H1 (cell line): ENCODE data around the gene CHEK2. TPM values are rescaled to one million over a fixed set of nuclear protein-coding genes. Genes with fewer than 3 reads are reported as not detected.

Source experiments
- BCL11A ChIP-seq, 2 experiments: IDR thresholded peaks; one replicate each; pipeline ENCODE4 v1.6.1; 2011; ENCODE audit warnings: low read depth in 2 of 2, low read length in 2 of 2, mild to moderate bottlenecking in 2 of 2
- CHD7 ChIP-seq: fragments of 300-600 bp; sonication (generic); IDR thresholded peaks from 2 replicates; pipeline ENCODE4 v1.7.1; 2012; ENCODE audit warnings: low read length, moderate library complexity, mild to moderate bottlenecking, inconsistent platforms; ENCODE audit not compliant: insufficient replicate concordance
- E2F6 ChIP-seq: IDR thresholded peaks from 2 replicates; pipeline ENCODE4 v1.6.1; 2012; ENCODE audit warnings: inconsistent platforms
- EP300 ChIP-seq, 2 experiments: IDR thresholded peaks; 1 replicate in 1 of 2; 2 replicates in 1 of 2; pipeline ENCODE4 v1.6.1; 2011 to 2012; ENCODE audit warnings: low read depth in 2 of 2, low read length in 2 of 2, mild to moderate bottlenecking in 2 of 2, borderline replicate concordance in 1 of 2, inconsistent platforms in 1 of 2, moderate library complexity in 1 of 2
- SAP30 ChIP-seq: fragments of 300-600 bp; sonication (generic); IDR thresholded peaks from 2 replicates; pipeline ENCODE4 v1.7.1; 2012; ENCODE audit warnings: low read length, moderate library complexity, mild to moderate bottlenecking, inconsistent platforms; ENCODE audit not compliant: insufficient read depth, insufficient replicate concordance
- SIN3A ChIP-seq, 2 experiments: IDR thresholded peaks in 1 of 2; conservative IDR thresholded peaks in 1 of 2; 2 replicates each; pipeline ENCODE4 v1.6.1; 2011 to 2012; ENCODE audit warnings: low read length in 2 of 2, improper control_type of control experiment in 1 of 2, low read depth in 1 of 2, mild to moderate bottlenecking in 1 of 2
- USF2 ChIP-seq: IDR thresholded peaks from 2 replicates; pipeline ENCODE4 v1.6.1; 2011; ENCODE audit warnings: low read length, improper control_type of control experiment
- polyA plus RNA-seq, 7 experiments: library from polyadenylated mRNA; depleted of rRNA in 3 of 7; stranded (reverse) in 5 of 7; unstranded in 2 of 7; fragments of >200 nt in 5 of 7; fragments of 200-250 nt in 2 of 7; gene quantifications; 1 replicate in 5 of 7; 2 replicates in 1 of 7; 4 replicates in 1 of 7; pipeline versions ENCODE4 v1.2.1 to v1.2.3, GENCODE V29; 2011 to 2013; ENCODE audit warnings: missing spikeins in 2 of 7, mixed read lengths in 2 of 7
- total RNA-seq: library from RNA; stranded (reverse); fragmentation: NEBNext Ultra II Directional; extraction: Animal tissue kit (Norgen Biotek cat#: 25700); gene quantifications from 2 replicates; pipeline ENCODE4 v1.2.1, GENCODE V29; 2021

CHEK2 gene
- total and polyA plus RNA-seq, 2 of the 8 experiments (the other 6 are each of a cell fraction or from before 2014, with no cell fraction given) = 74.9 to 89.5 TPM

- TF ChIP-seq USF2 (no peak), SAP30 (no peak), CHD7 (no peak), EP300 (IDR thresholded peaks at IDR 0.05; ENCODE audit: borderline replicate concordance in 1 of 2, low read depth in 2 of 2, low read length in 2 of 2) (no peak), BCL11A (IDR thresholded peaks at IDR 0.05; ENCODE audit: low read depth in 2 of 2, low read length in 2 of 2) (no peak), SIN3A (conservative IDR thresholded peaks at IDR 0.05 in 1 of 2, IDR thresholded peaks at IDR 0.05 in 1 of 2; ENCODE audit: low read depth in 1 of 2, low read length in 2 of 2) (no peak), E2F6 (no peak)
These were observed 12.9 kb downstream of the CHEK2 start (continued) for GRCh38 chr22:28728621-28729313.
